Measurements from ENCODE around the gene MAML1.

The MAML1 gene

GRCh38 chr5:179814090-179814489 lies 81.5 kb downstream of the MAML1 start:
- Mint-ChIP-seq H3K27me3 (no peaks in the 10 kb centered on the region), H3K4me3 (no peak overlapping the region), H3K36me3 (peaks cover 5% of the 10 kb centered on the region), H3K4me1 (ENCODE audit: low read depth) (peaks cover 18% of the 10 kb centered on the region), H3K9me3 (ENCODE audit: low read depth) (no peaks in the 10 kb centered on the region), H3K27ac (no peak overlapping the region)

DNA sequence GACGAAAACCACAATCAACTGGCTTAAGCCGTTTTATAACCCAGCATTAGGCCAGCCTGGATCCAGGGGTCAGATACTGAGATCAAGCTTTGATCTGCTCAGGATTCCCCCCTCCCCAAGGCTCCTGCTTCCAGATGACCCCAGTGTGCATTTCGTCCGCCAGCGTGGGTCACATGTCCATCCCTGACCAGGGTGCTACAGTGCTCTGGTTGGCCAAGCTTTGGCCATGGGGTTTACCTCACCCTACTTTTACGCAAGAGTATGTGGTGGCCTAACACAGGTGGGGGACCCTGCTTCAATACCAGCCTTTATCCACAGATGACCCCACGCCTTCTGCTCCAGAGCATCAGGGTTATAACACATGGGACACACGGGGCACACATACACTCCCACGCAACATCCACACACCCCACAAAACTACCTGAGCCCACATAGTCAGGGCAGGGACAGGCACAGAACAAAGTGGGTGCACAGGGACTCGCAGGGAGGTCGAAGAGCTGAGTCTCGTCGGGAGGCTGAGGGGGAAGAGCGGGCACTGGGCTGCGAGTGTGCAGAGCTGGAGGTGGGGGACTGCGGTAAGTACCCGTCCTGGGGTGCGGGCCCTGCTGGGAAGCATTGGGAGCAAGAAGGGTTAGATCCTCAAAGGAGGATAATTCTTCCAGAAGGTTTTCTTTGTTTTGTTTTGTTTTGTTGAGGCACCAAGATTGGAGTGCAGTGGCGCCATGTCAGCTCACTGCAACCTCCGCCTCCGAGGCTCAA lies 83.0 kb downstream of the MAML1 start:
- Mint-ChIP-seq H3K36me3 (peaks cover 5% of the 10 kb centered on the region), H3K27me3 (no peaks in the 10 kb centered on the region), H3K27ac (no peak overlapping the region), H3K4me3 (peak overlapping the region; percentile 53), H3K9me3 (ENCODE audit: low read depth) (no peaks in the 10 kb centered on the region), H3K4me1 (ENCODE audit: low read depth) (peaks cover 25% of the 10 kb centered on the region)

GRCh38 chr5:179816401-179816795 lies 83.8 kb downstream of the MAML1 start:
- Mint-ChIP-seq H3K36me3 (peaks cover 5% of the 10 kb centered on the region), H3K9me3 (ENCODE audit: low read depth) (no peaks in the 10 kb centered on the region), H3K4me3 (no peak overlapping the region), H3K4me1 (ENCODE audit: low read depth) (peaks cover 25% of the 10 kb centered on the region), H3K27me3 (no peaks in the 10 kb centered on the region), H3K27ac (no peak overlapping the region)

GRCh38 chr5:179816796-179817469 lies 84.3 kb downstream of the MAML1 start:
- H3K36me3 Mint-ChIP-seq, result peaks cover 5% of the 10 kb centered on the region
- no peaks in the 10 kb centered on the region for H3K9me3 Mint-ChIP-seq (ENCODE audit: low read depth)
- H3K27ac Mint-ChIP-seq, result no peak overlapping the region
- H3K4me1 Mint-ChIP-seq (ENCODE audit: low read depth), result peaks cover 28% of the 10 kb centered on the region
- H3K4me3 Mint-ChIP-seq, result peak overlapping the region; percentile 73
- H3K27me3 Mint-ChIP-seq, result no peaks in the 10 kb centered on the region

GRCh38 chr5:179817470-179817840 lies 84.8 kb downstream of the MAML1 start:
- H3K4me1 Mint-ChIP-seq (ENCODE audit: low read depth), result peaks cover 33% of the 10 kb centered on the region
- H3K27ac Mint-ChIP-seq, result no peak overlapping the region
- no peaks in the 10 kb centered on the region for H3K27me3 Mint-ChIP-seq
- no peaks in the 10 kb centered on the region for H3K9me3 Mint-ChIP-seq (ENCODE audit: low read depth)
- H3K4me3 Mint-ChIP-seq, result peak overlapping the region; percentile 73
- H3K36me3 Mint-ChIP-seq, result peaks cover 5% of the 10 kb centered on the region

- H3K27me3 Mint-ChIP-seq, result no peaks in the 10 kb centered on the region
- H3K4me3 Mint-ChIP-seq, result peak overlapping the region; percentile 73
- H3K4me1 Mint-ChIP-seq (ENCODE audit: low read depth), result peaks cover 38% of the 10 kb centered on the region
- H3K36me3 Mint-ChIP-seq, result peaks cover 5% of the 10 kb centered on the region
- no peaks in the 10 kb centered on the region for H3K9me3 Mint-ChIP-seq (ENCODE audit: low read depth)
- H3K27ac Mint-ChIP-seq, result peak overlapping the region; percentile 89
Measured at GRCh38 chr5:179817890-179818745, 85.5 kb downstream of the MAML1 start.

- peak overlapping the region; percentile 70 for H3K27ac Mint-ChIP-seq
- peaks cover 41% of the 10 kb centered on the region for H3K4me1 Mint-ChIP-seq (ENCODE audit: low read depth)
- H3K27me3 Mint-ChIP-seq, result no peaks in the 10 kb centered on the region
- H3K4me3 Mint-ChIP-seq, result peak overlapping the region; percentile 73
- peaks cover 5% of the 10 kb centered on the region for H3K36me3 Mint-ChIP-seq
- no peaks in the 10 kb centered on the region for H3K9me3 Mint-ChIP-seq (ENCODE audit: low read depth)
Measured at GRCh38 chr5:179818746-179819295, 86.2 kb downstream of the MAML1 start.

GRCh38 chr5:179819296-179820126 lies 86.9 kb downstream of the MAML1 start:
- Mint-ChIP-seq H3K4me1 (ENCODE audit: low read depth) (peaks cover 44% of the 10 kb centered on the region), H3K9me3 (ENCODE audit: low read depth) (no peaks in the 10 kb centered on the region), H3K4me3 (peak overlapping the region; percentile 77), H3K27ac (peak overlapping the region; percentile 86), H3K27me3 (no peaks in the 10 kb centered on the region), H3K36me3 (peaks cover 5% of the 10 kb centered on the region)

DNA sequence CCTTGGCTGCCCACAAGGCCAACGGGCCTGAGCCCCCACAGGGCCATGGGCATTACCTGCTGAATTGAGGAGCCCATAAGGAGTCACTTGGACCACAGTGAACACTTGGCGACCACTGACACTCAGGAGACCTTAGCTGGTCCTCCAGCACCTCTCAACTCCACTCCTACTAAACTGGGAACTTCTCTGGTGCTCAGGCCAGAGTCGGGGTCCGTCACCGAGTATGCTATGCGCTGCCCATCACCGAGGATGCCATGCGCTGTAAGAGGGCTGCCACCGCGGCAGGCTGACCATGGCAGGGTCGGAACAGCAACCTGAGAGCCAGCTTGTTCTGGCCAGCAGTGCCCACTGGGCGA lies 87.5 kb downstream of the MAML1 start:
- Mint-ChIP-seq H3K27me3 (no peaks in the 10 kb centered on the region), H3K4me3 (peak overlapping the region; percentile 77), H3K27ac (peak overlapping the region; percentile 86), H3K9me3 (ENCODE audit: low read depth) (no peaks in the 10 kb centered on the region), H3K36me3 (peaks cover 7% of the 10 kb centered on the region), H3K4me1 (ENCODE audit: low read depth) (peaks cover 48% of the 10 kb centered on the region)

- peak within 1 kb of the TSS; percentile 86 for H3K27ac Mint-ChIP-seq
- no peaks in the 10 kb centered on the region for H3K27me3 Mint-ChIP-seq
- H3K4me3 Mint-ChIP-seq, result peak within 1 kb of the TSS; percentile 92
- no peaks in the 10 kb centered on the region for H3K9me3 Mint-ChIP-seq (ENCODE audit: low read depth)
- H3K36me3 Mint-ChIP-seq, result peaks cover 5% of the 10 kb centered on the region
- H3K4me1 Mint-ChIP-seq (ENCODE audit: low read depth), result peaks cover 49% of the 10 kb centered on the region
Measured at GRCh38 chr5:179820483-179821297, 88.1 kb downstream of the MAML1 start, which contains the start of gene SQSTM1. Gene SQSTM1, plus strand, starts transcription at chr5:179820905. Its CDS starts 32 bp downstream, at chr5:179820937.

DNA sequence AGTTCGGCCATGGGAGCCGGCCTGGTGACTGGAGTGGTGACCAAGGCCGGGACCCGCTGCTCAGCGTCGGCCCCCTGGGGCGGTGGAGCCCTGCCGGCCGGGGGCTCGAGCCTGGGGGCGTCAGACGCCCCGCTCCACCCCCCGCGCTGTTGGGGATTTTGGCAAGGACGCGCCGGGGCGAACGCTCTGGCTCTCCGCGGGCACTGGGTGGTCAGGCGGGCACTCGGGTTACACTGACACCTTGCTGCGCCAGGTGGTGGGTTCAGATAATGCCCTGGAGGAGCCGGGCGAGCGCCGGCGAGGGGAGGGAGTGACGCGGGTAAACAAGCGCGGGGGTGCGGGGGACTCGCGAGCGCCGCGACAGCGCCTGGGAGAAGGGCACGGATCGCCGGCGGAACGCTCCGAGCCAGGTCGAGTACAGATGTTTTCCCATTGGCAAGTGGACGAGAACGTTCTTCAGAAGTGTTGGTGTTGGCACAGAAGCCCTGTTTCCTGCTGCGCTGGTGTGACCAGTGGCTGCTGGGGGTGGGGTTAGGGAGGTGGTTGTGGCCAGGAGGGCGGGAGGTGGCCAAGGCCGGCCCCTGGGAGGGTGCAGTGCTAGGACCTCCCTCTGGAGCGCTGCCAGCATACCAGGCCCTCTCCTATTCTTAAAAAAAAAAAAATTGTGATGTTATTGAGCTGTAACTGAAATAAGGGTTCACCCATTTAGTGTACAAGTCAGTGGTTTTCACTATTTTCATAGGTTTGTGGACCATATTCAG lies 88.9 kb downstream of the MAML1 start:
- H3K4me1 Mint-ChIP-seq (ENCODE audit: low read depth), result peaks cover 47% of the 10 kb centered on the region
- peaks cover 4% of the 10 kb centered on the region for H3K36me3 Mint-ChIP-seq
- no peaks in the 10 kb centered on the region for H3K27me3 Mint-ChIP-seq
- no peaks in the 10 kb centered on the region for H3K9me3 Mint-ChIP-seq (ENCODE audit: low read depth)
- peak overlapping the region; percentile 92 for H3K4me3 Mint-ChIP-seq
- H3K27ac Mint-ChIP-seq, result peak overlapping the region; percentile 83

GRCh38 chr5:179822059-179822432 lies 89.4 kb downstream of the MAML1 start:
- Mint-ChIP-seq H3K9me3 (ENCODE audit: low read depth) (no peaks in the 10 kb centered on the region), H3K4me1 (ENCODE audit: low read depth) (peaks cover 52% of the 10 kb centered on the region), H3K36me3 (peaks cover 4% of the 10 kb centered on the region), H3K4me3 (peak overlapping the region; percentile 92), H3K27me3 (no peaks in the 10 kb centered on the region), H3K27ac (peak overlapping the region; percentile 83)

DNA sequence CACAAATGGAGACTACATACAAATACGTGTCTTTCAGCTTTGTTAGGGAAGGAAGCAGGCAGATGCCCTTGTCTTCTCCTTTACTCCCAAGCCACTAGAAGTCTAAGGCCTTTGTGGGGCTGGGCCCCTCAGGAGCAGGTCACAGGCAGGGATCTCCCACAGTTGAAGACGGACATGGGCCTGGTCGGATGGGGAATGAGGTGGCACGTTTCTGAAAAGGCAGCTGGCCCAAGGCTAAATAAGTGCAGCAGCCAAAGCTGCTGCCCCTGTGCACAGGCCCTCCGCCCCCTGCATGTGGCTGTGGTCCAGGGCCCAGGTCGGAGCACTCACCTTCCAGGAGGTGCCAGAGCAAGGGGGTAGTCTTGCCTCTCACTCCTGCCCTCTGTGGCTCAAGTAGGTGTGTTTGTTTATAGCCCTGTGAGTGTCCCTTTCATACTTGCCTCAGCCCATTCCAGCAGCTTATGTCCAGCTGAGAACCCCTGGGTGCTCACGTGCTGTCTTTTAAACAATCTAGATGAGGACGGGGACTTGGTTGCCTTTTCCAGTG lies 89.9 kb downstream of the MAML1 start:
- H3K4me3 Mint-ChIP-seq, result peak overlapping the region; percentile 92
- no peaks in the 10 kb centered on the region for H3K9me3 Mint-ChIP-seq (ENCODE audit: low read depth)
- peaks cover 51% of the 10 kb centered on the region for H3K4me1 Mint-ChIP-seq (ENCODE audit: low read depth)
- H3K36me3 Mint-ChIP-seq, result peaks cover 4% of the 10 kb centered on the region
- no peaks in the 10 kb centered on the region for H3K27me3 Mint-ChIP-seq
- H3K27ac Mint-ChIP-seq, result peak overlapping the region; percentile 83
